Activated CD4-positive, alpha-beta T cell treated with anti-CD3 and anti-CD28 coated beads, Interleukin-10, Interleukin-2, amounts not matched to agents 100 ng/mL and 50 ng/mL, durations not matched to agents 16 hours and 8 hours (primary cell): ENCODE data around the gene INPP5D.
"Not testable (repeated sequence)": the region's sequence is repeated elsewhere in the genome, so short reads cannot be mapped to it uniquely, and the experiment has no call there.

ENCODE experiments used
- DNase-seq: peaks from one replicate; pipeline ENCODE4 v3.0.0-alpha.2; 2020

INPP5D gene

DNA sequence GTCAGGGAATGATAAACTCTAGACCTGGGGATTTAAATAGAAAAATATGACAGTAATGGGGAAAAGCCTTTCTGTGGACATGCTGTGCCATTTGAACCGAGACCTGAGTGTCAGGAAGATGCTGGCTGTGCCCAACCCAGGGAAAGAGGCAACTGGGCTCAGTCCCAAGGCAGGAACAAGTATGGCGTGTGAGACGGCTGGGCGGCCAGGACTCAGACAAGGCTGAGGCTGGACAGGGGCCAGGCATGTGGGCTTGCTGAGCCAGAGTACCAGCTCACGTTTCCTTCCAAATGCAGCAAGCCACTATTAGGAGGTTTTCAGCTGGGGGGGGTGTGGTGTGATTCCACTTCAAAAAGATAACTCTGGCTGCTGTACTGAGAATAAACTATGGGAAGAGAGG is 92.4 kb downstream of the INPP5D start:
- DNase-seq: no peak

DNA sequence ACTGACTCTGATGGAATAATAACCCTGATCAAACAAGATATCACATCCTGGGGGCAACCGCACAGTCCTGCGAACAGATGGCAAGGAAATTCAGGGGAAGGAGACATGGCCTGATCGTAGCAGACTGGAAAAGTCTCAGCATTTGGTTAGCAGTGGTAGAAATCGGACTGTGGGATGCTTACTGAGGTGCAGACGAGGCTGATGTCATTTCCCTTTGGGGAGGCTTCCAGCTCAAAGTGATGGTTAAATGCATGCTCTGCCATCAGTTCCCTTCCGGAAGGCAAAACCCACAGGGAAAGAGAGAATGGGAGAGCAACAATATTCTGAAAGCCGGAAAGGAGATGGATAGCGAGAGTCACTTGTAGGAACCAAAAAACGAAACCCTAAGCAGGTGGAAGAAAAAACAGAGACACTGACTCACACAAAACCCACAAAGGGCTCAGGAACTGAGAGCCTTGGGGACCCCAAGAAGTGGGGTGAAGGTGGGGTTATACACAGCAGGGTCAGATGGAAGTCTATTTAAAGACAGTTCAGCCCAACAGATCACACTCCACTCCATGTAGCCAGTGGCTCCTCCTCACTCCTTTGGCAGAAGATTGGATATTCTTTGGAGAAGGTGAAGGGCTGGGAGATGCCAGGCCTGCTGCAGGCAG is 93.1 kb downstream of the INPP5D start:
- no peak for DNase-seq

GRCh38 chr2:233156001-233156400 is 95.9 kb downstream of the INPP5D start:
- no peak for DNase-seq

- DNase-seq: not testable (repeated sequence)
These were observed 96.3 kb downstream of the INPP5D start for GRCh38 chr2:233156461-233156860.

- no peak for DNase-seq
These were observed 101.6 kb downstream of the INPP5D start for GRCh38 chr2:233161730-233162129.

DNA sequence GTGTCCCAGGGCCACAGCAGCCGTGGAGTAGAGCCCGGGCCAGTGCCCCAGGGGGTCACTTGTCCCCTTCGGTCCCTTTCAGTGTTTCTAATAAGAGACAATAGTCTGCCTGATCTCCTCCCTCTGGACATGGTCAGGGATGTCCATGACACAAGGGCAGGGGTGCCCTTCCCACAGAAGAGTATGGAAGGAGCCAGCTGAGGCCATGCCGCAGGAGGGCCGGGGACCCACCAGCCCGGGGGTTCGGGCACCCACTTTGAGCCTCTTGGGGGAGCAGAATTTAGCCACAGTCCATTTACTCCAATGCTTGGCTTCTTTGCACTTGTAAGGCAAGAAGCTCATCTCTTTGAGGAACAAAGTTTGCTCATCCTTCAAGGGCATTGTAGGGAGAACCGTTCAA is 102.6 kb downstream of the INPP5D start:
- no peak for DNase-seq

- DNase-seq: no peak
These were observed 103.5 kb downstream of the INPP5D start for GRCh38 chr2:233163486-233164103.

- DNase-seq: no peak
These were observed 104.0 kb downstream of the INPP5D start for GRCh38 chr2:233164128-233164635.

DNA sequence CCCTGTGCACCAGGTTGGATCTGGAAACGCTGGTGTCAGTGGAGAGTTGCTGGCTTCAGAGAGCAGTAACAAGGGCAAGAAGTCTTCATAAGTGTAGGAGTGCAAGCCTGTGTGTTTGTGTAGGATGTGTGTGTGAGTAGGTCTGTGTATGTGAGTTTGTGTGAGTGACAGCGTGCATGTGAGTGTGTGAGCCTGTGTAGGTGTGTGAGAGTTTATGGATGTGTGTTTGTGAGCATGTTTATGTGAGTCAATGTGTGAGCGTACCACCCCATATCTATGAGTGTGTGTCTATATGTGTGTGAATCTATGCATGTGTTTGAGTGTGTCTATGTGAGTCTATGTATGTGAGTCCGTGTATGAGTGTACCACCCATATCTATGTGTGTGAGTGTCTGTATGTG is 104.8 kb downstream of the INPP5D start:
- DNase-seq: no peak

DNA sequence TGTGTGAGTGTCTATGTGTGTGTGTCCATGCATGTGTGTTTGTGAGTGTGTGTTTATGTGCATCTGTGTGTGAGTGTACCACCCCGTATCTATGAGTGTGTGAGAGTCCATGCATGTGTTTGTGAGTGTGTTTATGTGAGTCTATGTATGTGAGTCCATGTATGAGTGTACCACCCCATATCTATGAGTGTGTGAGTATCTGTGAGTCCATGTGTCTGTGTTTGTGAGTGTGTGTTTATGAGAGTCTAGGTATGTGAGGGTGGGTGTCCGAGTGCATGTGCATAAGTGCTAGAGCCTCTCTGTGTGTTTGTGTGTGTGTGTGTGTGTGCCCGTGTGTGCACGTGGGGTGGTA is 105.4 kb downstream of the INPP5D start:
- no peak for DNase-seq

DNA sequence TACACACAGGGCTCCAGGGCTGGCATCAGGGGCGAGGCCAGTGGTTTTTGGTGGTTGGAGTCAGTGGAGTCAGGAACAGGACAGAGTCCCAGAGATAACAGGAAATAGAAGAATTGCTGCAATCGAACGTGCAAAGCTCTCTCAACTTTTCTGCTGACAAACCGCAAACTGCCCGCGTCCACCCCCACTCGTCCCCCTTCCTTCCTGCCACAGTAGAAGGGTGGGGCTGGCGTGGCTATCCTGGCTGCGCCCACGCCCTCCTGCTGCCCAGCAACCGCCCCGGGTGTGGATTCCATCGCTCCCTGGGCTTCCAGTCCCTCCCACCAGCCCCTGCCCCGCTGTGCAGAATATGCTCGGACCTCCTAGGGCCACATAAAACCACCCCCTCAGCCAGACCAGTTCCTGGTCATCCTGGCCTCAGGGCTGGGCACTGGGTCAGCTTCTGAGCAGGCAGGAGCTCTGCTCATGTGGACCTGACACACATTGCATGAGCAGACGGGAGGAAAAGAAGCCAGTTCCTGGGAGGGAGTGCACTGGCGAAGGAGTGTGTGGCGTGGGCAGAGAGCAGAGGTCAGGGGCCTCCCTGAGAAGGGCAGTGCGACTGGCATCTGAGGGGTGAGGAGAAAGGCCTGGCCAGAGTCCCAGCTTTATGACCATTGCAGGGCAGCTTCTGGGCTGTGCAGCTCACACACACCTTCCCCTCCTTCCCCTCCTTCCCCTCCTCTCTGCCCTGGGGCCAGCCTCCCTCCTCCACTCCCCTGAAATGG is 105.9 kb downstream of the INPP5D start:
- peak; percentile 68 for DNase-seq

DNA sequence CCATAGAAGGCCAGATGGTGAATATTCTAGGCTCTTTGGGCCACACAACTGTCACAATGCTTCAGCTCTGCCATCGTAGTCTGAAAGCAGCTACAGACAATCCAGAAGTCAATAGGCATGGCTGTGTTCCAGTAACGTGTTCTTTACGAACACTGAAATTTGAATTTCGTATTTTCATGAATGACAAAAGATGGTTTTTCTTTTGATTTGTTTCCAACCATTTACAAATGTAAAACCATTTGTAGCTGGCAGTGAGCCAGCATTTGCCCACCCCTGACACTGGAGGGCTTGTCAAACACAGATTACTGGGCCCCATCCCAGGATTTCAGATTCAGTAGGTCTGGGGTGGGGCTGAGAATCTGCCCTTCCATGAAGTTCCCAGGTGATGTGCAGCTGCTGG is 108.3 kb downstream of the INPP5D start:
- no peak for DNase-seq

DNA sequence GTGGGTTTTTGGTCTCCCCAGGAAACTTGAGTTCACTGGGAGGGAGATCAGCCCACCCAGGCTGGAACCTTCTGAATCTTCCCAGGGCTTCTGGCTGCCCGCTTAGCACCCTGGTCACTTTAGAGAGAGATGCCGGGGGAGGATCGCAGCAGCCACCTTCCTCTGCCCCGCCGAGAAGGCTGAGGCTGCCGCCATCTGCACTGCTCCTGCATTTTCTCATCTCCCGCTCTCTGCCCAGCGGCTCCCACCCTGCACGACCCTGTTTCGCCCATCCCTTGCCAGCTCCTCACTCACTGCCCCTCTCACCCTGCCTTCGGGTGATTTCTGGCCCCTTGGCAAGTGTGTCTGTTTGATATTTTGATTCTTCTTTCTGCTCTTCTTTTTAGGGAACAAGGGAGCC is 108.8 kb downstream of the INPP5D start:
- DNase-seq: no peak

GRCh38 chr2:233171344-233171743 is 111.2 kb downstream of the INPP5D start:
- no peak for DNase-seq

- DNase-seq: no peak
These were observed 113.0 kb downstream of the INPP5D start for GRCh38 chr2:233173115-233173514.

DNA sequence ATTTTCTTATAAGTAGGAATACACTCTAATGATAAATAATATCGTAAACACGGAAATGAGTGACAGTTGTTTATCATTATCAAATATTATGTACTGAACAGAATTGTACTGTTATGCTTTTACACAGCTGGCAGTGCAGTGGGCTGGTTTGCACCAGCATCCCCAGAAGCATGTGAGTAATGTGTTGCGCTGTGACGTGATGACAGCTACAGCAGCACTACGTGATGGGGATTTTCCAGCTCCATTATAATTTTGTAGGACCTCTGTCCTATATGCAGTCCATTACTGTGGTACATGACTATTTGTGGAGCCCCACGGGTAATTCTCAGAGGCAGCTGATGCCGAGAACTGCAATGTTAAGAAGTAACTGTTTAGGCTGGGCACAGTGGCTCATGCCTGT is 114.0 kb downstream of the INPP5D start:
- DNase-seq: no peak

- no peak for DNase-seq
These were observed 119.1 kb downstream of the INPP5D start for GRCh38 chr2:233178994-233179847.

- DNase-seq: no peak
These were observed 119.8 kb downstream of the INPP5D start for GRCh38 chr2:233179848-233180366.

DNA sequence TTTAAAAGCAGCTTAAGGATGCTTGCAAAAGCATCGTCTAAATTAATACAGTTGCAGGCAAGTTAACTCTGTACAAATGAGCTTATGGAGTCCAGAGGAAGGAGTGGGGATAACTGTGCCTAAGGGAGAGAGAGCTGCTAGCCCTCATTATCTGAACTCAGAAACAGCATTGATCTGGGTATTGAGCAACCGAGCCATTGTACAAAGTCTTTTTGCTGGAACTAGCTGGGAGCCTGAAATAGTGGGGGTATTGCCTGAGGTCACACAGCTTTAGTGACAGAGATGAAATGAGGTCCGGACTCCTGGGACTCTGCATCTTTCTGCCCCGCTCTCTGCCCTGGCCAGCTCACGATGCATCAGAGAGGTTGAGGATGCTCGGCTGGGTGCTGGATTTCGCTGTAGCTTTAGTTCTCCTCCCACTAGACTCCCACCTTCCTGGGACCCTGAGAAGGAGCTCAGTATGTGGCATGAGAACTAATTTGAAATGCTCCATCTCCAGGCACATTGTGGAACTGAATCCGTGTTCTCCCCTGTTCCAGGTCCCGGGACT is 123.8 kb downstream of the INPP5D start:
- DNase-seq: no peak

DNA sequence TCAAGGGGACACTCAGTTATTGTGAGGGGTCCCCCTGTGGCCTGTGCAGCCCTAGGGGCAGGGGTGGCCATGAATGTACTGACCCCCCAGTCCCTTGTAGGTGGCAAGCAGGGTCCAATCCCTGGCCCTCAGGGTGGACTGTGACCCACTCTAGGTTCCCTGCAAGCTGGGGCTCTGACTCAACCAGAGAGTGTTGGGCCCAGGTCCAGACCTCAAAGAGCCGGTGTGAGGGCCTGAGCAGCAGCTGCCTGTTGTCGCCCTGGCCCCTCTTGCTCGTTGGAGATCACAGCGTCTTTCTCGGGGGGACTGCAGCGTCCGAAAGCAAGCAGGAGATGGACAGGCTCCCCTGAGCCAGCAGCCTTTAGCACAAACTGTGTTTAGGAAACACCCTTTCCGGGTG is 124.5 kb downstream of the INPP5D start:
- no peak for DNase-seq

- DNase-seq: no peak
These were observed 125.2 kb downstream of the INPP5D start for GRCh38 chr2:233185330-233185729.

- DNase-seq: no peak
These were observed 125.8 kb downstream of the INPP5D start for GRCh38 chr2:233185963-233186362.

DNA sequence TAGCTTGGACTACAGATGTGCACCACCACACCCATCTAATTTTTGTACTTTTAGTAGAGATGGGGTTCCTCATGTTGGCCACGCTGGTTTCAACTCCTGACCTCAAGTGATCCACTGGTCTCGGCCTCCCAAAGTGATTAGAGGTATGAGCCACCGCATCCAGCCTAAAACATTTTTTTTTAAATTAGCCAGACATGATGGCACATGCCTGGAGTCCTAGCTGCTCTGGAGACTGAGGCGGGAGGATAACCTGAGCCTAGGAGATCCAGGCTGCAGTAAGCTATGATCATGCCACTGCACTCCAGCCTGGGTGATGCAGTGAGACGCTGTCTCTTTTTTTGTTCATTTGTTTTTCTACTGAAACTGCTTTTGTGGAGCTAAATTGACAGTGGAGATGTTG is 126.7 kb downstream of the INPP5D start:
- DNase-seq: no peak
